GM19239 (cell line): ENCODE data around the gene TUBA4A.
"Not testable (repeated sequence)": the region's sequence is repeated elsewhere in the genome, so short reads cannot be mapped to it uniquely, and the experiment has no call there.

Experiments
- DNase-seq: peaks from one replicate; pipeline ENCODE4 v3.0.0; 2011; ENCODE audit warnings: low spot score; ENCODE audit not compliant: insufficient read length
- FAIRE-seq: peaks from 2 replicates; lab custom pipeline; 2011; peaks lifted over from hg19 to GRCh38; lab: Jason Lieb, UNC

TUBA4A gene

GRCh38 chr2:219287580-219288265 is 34.0 kb upstream of the TUBA4A start:
- DNase-seq, result no peak
- no peak for FAIRE-seq

GRCh38 chr2:219287116-219287440 is 33.4 kb upstream of the TUBA4A start:
- not testable (repeated sequence) for FAIRE-seq, DNase-seq

GRCh38 chr2:219286436-219287115 is 32.9 kb upstream of the TUBA4A start:
- no peak for DNase-seq
- FAIRE-seq, result no peak

GRCh38 chr2:219285894-219286425 is 32.2 kb upstream of the TUBA4A start:
- no peak for FAIRE-seq
- DNase-seq, result no peak

GRCh38 chr2:219285373-219285735 is 31.6 kb upstream of the TUBA4A start:
- no peak for DNase-seq
- no peak for FAIRE-seq

GRCh38 chr2:219284501-219285372 is 31.0 kb upstream of the TUBA4A start:
- FAIRE-seq, result no peak
- DNase-seq, result no peak

- DNase-seq (no peak), FAIRE-seq (no peak)
Measured at GRCh38 chr2:219282943-219283581, 29.3 kb upstream of the TUBA4A start.

GRCh38 chr2:219282375-219282774 is 28.7 kb upstream of the TUBA4A start:
- DNase-seq, result no peak
- no peak for FAIRE-seq

GRCh38 chr2:219281588-219281987 is 27.9 kb upstream of the TUBA4A start:
- no peak for FAIRE-seq
- DNase-seq, result no peak

GRCh38 chr2:219280651-219281050 is 26.9 kb upstream of the TUBA4A start:
- no peak for DNase-seq
- FAIRE-seq, result no peak

- FAIRE-seq (peak; percentile 92), DNase-seq (no peak)
Measured at GRCh38 chr2:219279916-219280516, 26.3 kb upstream of the TUBA4A start.

- FAIRE-seq (peak; percentile 95), DNase-seq (peak; percentile 99)
Measured at GRCh38 chr2:219279151-219279915, 25.6 kb upstream of the TUBA4A start, which contains the start of gene DNAJB2. Gene DNAJB2, plus strand, starts transcription at chr2:219279366. Its CDS starts 468 bp downstream, at chr2:219279834.

GRCh38 chr2:219278655-219279150 is 25.0 kb upstream of the TUBA4A start:
- FAIRE-seq (no peak), DNase-seq (no peak)

GRCh38 chr2:219277703-219278654 is 24.3 kb upstream of the TUBA4A start:
- peak; percentile 68 for DNase-seq
- FAIRE-seq, result no peak

GRCh38 chr2:219274361-219274921 is 20.7 kb upstream of the TUBA4A start:
- DNase-seq, result no peak
- no peak for FAIRE-seq

GRCh38 chr2:219273937-219274336 is 20.2 kb upstream of the TUBA4A start:
- FAIRE-seq, result no peak
- DNase-seq, result no peak

- no peak for DNase-seq
- FAIRE-seq, result no peak
Measured at GRCh38 chr2:219272995-219273394, 19.3 kb upstream of the TUBA4A start.

GRCh38 chr2:219272356-219272755 is 18.6 kb upstream of the TUBA4A start:
- FAIRE-seq, result no peak
- no peak for DNase-seq
